ENCODE results near the gene SH3BGRL.

- no peak for TF ChIP-seq CTCF (IDR thresholded peaks at IDR 0.05)
- no peak for TF ChIP-seq EZH2 (IDR thresholded peaks at IDR 0.05; ENCODE audit: borderline replicate concordance, insufficient read depth, low read depth, low read length, poor library complexity, severe bottlenecking)
Measured at GRCh38 chrX:81229901-81230300, 28.0 kb downstream of the SH3BGRL start.

Data from B cell (primary cell).